Uterus (tissue), 4 donors: Measurements from ENCODE around the gene SLC41A1. TPM values are rescaled to one million over a fixed set of nuclear protein-coding genes. Genes with fewer than 3 reads are reported as not detected.

Experiments
- DNase-seq, 2 donors: peaks; one replicate each; pipeline ENCODE4 v3.0.0-alpha.2; 2019 to 2020
- H3K27ac ChIP-seq, 2 donors: fragments of 200-600 bp; sonication (generic); 1 replicate in 1 of 2; 2 replicates in 1 of 2; pipeline ENCODE4 v1.5.1; 2016 to 2018
- H3K27me3 ChIP-seq, 2 donors: fragments of 200-600 bp; sonication (generic); one replicate each; pipeline ENCODE4 v1.5.1; 2018 to 2019; ENCODE audit warnings: control low read depth in 1 of 2
- H3K36me3 ChIP-seq, 2 donors: fragments of 200-600 bp; sonication (generic); one replicate each; pipeline ENCODE4 v1.5.1; 2019; ENCODE audit warnings: control low read depth in 1 of 2
- H3K4me1 ChIP-seq, 2 donors: fragments of 200-600 bp; sonication (generic); one replicate each; pipeline ENCODE4 v1.5.1; 2018 to 2019; ENCODE audit warnings: control low read depth in 1 of 2
- H3K4me3 ChIP-seq, 2 donors: fragments of 200-600 bp; sonication (generic); 1 replicate in 1 of 2; 2 replicates in 1 of 2; pipeline ENCODE4 v1.5.1; 2018 to 2019; ENCODE audit warnings: mild to moderate bottlenecking in 1 of 2
- H3K9me3 ChIP-seq, 2 donors: fragments of 200-600 bp; sonication (generic); one replicate each; pipeline ENCODE4 v1.5.1; 2019; ENCODE audit warnings: control low read depth in 1 of 2
- POLR2A ChIP-seq, 2 donors: fragments of 450-650 bp; IDR thresholded peaks; one replicate each; pipeline ENCODE4 v1.6.1; 2016; ENCODE audit warnings: antibody characterized with exemption in 2 of 2, mild to moderate bottlenecking in 1 of 2, moderate library complexity in 1 of 2
- intact Hi-C: fragments of 100-400 bp; cut with DNase I; formaldehyde crosslinking; loops from one replicate; pipeline ENCODE4 v1.15.1; 2023; ENCODE audit warnings: low total_unique reads
- total RNA-seq, 4 donors: library from RNA; depleted of rRNA in 3 of 4; stranded (reverse); fragments of >200 nt in 3 of 4; gene quantifications; one replicate each; pipeline versions ENCODE4 v1.1.0 to v1.2.4, GENCODE V29; 2014 to 2023
- TF ChIP-seq, protein P1 (sequence below), 4 experiments: fragments of 200-600 bp in 2 of 4; fragments of 450-650 bp in 2 of 4; sonication (generic) in 2 of 4; IDR thresholded peaks; one replicate each; pipeline ENCODE4 v1.5.1; 2016 to 2019; ENCODE audit warnings: antibody characterized with exemption in 4 of 4, mild to moderate bottlenecking in 2 of 4, moderate library complexity in 1 of 4
- donor health status: DM: yes; HTN: yes; CAD: no.

The SLC41A1 gene
- total RNA-seq, 4 donors from 2014 or later = 1.0 to 35.4 (median 23.5) TPM

DNA sequence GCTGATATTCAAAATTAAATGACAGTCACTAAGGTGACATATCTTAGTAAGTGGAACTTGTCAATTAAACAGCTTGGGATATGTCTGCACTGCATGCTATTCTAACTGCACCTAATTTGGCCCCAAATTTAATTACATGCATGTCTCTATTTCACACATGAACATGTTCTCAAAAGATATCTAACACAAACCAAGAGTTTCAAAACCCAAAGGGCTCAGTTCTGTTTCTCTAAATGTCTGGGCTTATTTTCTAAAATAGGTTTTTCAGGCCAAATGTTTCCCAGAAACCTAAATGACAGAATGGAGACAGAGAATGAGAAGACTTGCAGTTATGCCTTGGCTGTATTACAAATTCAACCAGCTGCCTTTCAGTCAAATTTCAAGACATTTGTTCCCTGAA lies 49.0 kb downstream of the SLC41A1 start:
- no peak for DNase-seq
- Histone ChIP-seq H3K36me3 (no peaks in the 10 kb centered on the region), H3K4me1 (no peaks in the 10 kb centered on the region), H3K9me3 (no peaks in the 10 kb centered on the region), H3K4me3 (no peak overlapping the region), H3K27ac (no peak overlapping the region), H3K27me3 (no peaks in the 10 kb centered on the region)
- TF ChIP-seq, protein P1, sequence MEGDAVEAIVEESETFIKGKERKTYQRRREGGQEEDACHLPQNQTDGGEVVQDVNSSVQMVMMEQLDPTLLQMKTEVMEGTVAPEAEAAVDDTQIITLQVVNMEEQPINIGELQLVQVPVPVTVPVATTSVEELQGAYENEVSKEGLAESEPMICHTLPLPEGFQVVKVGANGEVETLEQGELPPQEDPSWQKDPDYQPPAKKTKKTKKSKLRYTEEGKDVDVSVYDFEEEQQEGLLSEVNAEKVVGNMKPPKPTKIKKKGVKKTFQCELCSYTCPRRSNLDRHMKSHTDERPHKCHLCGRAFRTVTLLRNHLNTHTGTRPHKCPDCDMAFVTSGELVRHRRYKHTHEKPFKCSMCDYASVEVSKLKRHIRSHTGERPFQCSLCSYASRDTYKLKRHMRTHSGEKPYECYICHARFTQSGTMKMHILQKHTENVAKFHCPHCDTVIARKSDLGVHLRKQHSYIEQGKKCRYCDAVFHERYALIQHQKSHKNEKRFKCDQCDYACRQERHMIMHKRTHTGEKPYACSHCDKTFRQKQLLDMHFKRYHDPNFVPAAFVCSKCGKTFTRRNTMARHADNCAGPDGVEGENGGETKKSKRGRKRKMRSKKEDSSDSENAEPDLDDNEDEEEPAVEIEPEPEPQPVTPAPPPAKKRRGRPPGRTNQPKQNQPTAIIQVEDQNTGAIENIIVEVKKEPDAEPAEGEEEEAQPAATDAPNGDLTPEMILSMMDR (IDR thresholded peaks at IDR 0.05) = no peak
- TF ChIP-seq POLR2A (IDR thresholded peaks at IDR 0.05) = no peak
- intact Hi-C loops = no loop called here

DNA sequence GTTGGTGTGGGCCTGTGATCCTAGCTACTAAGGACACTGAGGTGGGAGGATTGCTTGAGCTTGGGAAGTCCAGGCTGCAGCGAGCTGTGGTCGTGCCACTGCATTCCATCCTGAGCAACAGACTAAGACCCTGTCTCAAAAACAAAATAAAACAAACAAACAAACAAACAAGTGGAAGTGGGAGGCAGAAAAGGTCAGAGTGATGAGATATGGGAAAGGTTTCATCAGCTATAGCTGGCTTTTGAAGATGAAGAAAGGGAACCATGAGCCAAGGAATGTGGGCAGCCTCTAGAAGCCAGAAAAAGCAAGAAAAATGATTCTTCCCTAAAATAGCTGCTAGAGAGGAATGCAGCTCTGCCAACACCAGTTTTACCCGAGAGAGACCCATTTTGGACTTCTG lies 52.4 kb downstream of the SLC41A1 start:
- H3K4me3 ChIP-seq = no peak overlapping the region
- intact Hi-C loops = no loop called here
- no peak for DNase-seq

DNA sequence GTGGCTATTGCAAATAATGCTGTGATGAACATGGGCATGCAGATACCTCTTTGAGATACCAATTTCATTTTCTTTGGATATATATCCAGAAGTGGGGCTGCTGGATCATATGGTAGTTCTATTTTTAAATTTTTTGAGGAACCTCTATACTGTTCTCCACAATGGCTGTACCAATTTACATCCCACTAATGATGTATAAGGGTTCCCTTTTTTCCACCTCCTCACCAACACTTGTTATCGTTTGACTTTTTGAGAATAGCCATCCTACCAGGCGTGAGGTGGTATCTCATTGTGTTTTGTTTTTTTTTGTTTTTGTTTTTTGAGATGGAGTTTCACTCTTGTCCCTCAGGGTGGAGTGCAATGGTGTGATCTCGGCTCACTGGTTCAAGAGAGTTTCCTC lies 56.4 kb downstream of the SLC41A1 start:
- H3K36me3 ChIP-seq = no peaks in the 10 kb centered on the region
- no peak for TF ChIP-seq POLR2A (IDR thresholded peaks at IDR 0.05)
- TF ChIP-seq, protein P1 (IDR thresholded peaks at IDR 0.05) = no peak
- no peaks in the 10 kb centered on the region for H3K9me3 ChIP-seq
- no peaks in the 10 kb centered on the region for H3K27me3 ChIP-seq
- no peak for DNase-seq
- H3K4me1 ChIP-seq = no peaks in the 10 kb centered on the region
- H3K4me3 ChIP-seq = no peak overlapping the region
- no peak overlapping the region for H3K27ac ChIP-seq
- intact Hi-C loops = no loop called here

More for the DNA sequence above, 52.4 kb downstream of the SLC41A1 start:
- TF ChIP-seq POLR2A (IDR thresholded peaks at IDR 0.05) = no peak
- TF ChIP-seq, protein P1 (IDR thresholded peaks at IDR 0.05) = no peak
- H3K27me3 ChIP-seq = no peaks in the 10 kb centered on the region
- H3K4me1 ChIP-seq = no peaks in the 10 kb centered on the region
- H3K36me3 ChIP-seq = no peaks in the 10 kb centered on the region
- no peaks in the 10 kb centered on the region for H3K9me3 ChIP-seq
- H3K27ac ChIP-seq = no peak overlapping the region

DNA sequence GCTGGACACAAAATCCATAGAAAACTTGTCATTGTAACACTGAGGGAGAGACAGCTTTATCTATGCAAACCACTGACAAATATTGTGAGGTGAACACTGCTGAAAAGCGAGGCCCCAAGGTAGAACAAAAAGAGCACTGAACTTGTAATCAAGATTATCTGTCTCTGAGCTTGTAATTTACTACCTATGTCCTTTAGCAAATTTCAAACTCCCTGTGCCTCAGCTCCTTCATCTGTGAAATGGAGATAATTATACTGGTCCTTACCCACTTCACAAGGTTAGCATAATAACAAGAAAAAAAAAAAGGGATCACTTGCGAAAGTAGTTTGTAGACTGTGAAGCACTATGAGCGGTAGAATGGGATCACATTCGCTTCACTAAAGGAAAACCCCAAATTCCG lies 58.1 kb downstream of the SLC41A1 start:
- no peaks in the 10 kb centered on the region for H3K27me3 ChIP-seq
- no peaks in the 10 kb centered on the region for H3K9me3 ChIP-seq
- intact Hi-C loops = no loop called here
- H3K4me1 ChIP-seq = no peaks in the 10 kb centered on the region
- no peak overlapping the region for H3K4me3 ChIP-seq
- H3K27ac ChIP-seq = no peak overlapping the region
- DNase-seq = no peak
- H3K36me3 ChIP-seq = no peaks in the 10 kb centered on the region
- no peak for TF ChIP-seq POLR2A (IDR thresholded peaks at IDR 0.05)
- TF ChIP-seq, protein P1 (IDR thresholded peaks at IDR 0.05) = no peak

DNA sequence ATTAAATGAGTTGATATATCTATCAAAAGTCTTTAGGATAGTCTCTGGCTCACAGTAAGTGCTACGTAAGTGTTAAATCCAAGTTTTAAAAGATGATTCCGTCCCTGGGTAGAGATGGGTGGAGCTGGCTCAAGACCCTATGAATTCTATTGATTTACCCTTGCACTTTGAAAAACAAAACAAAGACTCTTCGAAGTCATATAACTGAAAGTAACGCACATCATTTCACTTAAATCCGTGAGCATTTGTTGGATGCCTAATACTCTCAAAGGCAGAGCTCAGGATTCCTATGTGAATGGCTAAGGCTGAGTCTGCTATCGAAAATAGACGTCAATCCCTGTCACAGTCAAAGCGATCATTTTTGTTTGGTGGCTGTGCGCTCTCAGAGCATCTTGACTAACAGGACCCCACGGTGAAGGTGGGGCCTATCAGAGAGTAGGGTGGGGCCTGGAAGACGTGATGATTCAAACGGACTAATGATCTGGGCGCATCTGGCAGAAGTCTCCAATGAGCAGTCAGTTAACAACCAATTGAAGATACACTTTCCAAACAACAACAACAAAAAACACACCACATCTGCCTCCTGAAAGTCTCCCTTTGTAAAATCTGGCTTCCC lies 61.9 kb downstream of the SLC41A1 start:
- H3K27me3 ChIP-seq = no peaks in the 10 kb centered on the region
- H3K36me3 ChIP-seq = no peaks in the 10 kb centered on the region
- H3K4me3 ChIP-seq = no peak overlapping the region
- TF ChIP-seq POLR2A (IDR thresholded peaks at IDR 0.05) = no peak
- TF ChIP-seq, protein P1 (IDR thresholded peaks at IDR 0.05) = no peak
- peaks cover 0 to 7% of the 10 kb centered on the region in 2 donors for H3K4me1 ChIP-seq
- intact Hi-C loops = no loop called here
- H3K27ac ChIP-seq = no peak overlapping the region
- H3K9me3 ChIP-seq = no peaks in the 10 kb centered on the region
- DNase-seq = no peak
